Neuronal stem cell (in vitro differentiated cells): ENCODE results near the gene GNG14.
"Not testable (repeated sequence)": the region's sequence is repeated elsewhere in the genome, so short reads cannot be mapped to it uniquely, and the experiment has no call there.

Source experiments
- DNase-seq: peaks from one replicate; pipeline ENCODE4 v3.0.0-alpha.2; 2013; ENCODE audit warnings: low spot score
- H2AFZ ChIP-seq: one replicate; pipeline ENCODE4 v1.6.1; 2013; ENCODE audit warnings: mild to moderate bottlenecking, low read length, inconsistent platforms
- H2AK5ac ChIP-seq: 2 replicates; pipeline ENCODE4 v1.6.1; 2013; ENCODE audit warnings: low read depth, mild to moderate bottlenecking, inconsistent platforms, low read length, moderate library complexity, mixed read lengths
- H2BK120ac ChIP-seq: 2 replicates; pipeline ENCODE4 v1.6.1; 2013; ENCODE audit warnings: low read depth, mild to moderate bottlenecking, inconsistent platforms, low read length, moderate library complexity, mixed read lengths
- H2BK12ac ChIP-seq: one replicate; pipeline ENCODE4 v1.6.1; 2013; ENCODE audit warnings: low read length, inconsistent platforms
- H2BK15ac ChIP-seq: 2 replicates; pipeline ENCODE4 v1.6.1; 2013; ENCODE audit warnings: mild to moderate bottlenecking, low read length, inconsistent platforms, mixed read lengths
- H2BK5ac ChIP-seq: one replicate; pipeline ENCODE4 v1.6.1; 2013; ENCODE audit warnings: inconsistent platforms, mild to moderate bottlenecking, low read length, moderate library complexity
- H3K14ac ChIP-seq: one replicate; pipeline ENCODE4 v1.6.1; 2013; ENCODE audit warnings: low read length, inconsistent platforms
- H3K18ac ChIP-seq: 2 replicates; pipeline ENCODE4 v1.6.1; 2013; ENCODE audit warnings: low read length, inconsistent platforms
- H3K23ac ChIP-seq: 2 replicates; pipeline ENCODE4 v1.6.1; 2013; ENCODE audit warnings: low read depth, mild to moderate bottlenecking, mixed read lengths, low read length, inconsistent platforms; ENCODE audit not compliant: poor library complexity
- H3K27ac ChIP-seq: replicated peaks from 3 replicates; pipeline ENCODE4 v1.5.1; 2013; ENCODE audit warnings: low read length, inconsistent platforms
- H3K27me3 ChIP-seq, 3 experiments: 2 replicates each; pipeline ENCODE4 v1.6.1; 2013; ENCODE audit warnings: low read length in 3 of 3, mild to moderate bottlenecking in 2 of 3, inconsistent platforms in 1 of 3, low read depth in 1 of 3, mixed read lengths in 1 of 3, moderate library complexity in 1 of 3; ENCODE audit not compliant: control insufficient read depth in 3 of 3, insufficient read depth in 3 of 3
- H3K36me3 ChIP-seq, 2 donors: replicated peaks in 1 of 2; 2 replicates each; pipeline ENCODE4 v1.6.1; 2013; ENCODE audit warnings: low read length in 2 of 2; ENCODE audit not compliant: control insufficient read depth in 2 of 2, insufficient read depth in 2 of 2
- H3K4ac ChIP-seq: 2 replicates; pipeline ENCODE4 v1.6.1; 2013; ENCODE audit warnings: inconsistent platforms, mild to moderate bottlenecking, low read length, moderate library complexity
- H3K4me1 ChIP-seq, 2 donors: 1 replicate in 1 of 2; 2 replicates in 1 of 2; pipeline ENCODE4 v1.6.1; 2013; ENCODE audit warnings: low read length in 2 of 2, low read depth in 1 of 2; ENCODE audit not compliant: control insufficient read depth in 2 of 2, insufficient read depth in 1 of 2
- H3K4me2 ChIP-seq: one replicate; pipeline ENCODE4 v1.6.1; 2013; ENCODE audit warnings: mild to moderate bottlenecking, low read length, inconsistent platforms; ENCODE audit not compliant: insufficient read depth, poor library complexity, severe bottlenecking
- H3K4me3 ChIP-seq, 2 donors: 2 replicates each; pipeline ENCODE4 v1.5.1; 2013; ENCODE audit warnings: low read length in 2 of 2, mild to moderate bottlenecking in 2 of 2, inconsistent platforms in 1 of 2, moderate library complexity in 1 of 2
- H3K79me1 ChIP-seq: one replicate; pipeline ENCODE4 v1.6.1; 2013; ENCODE audit warnings: low read depth, mild to moderate bottlenecking, inconsistent platforms, low read length, moderate library complexity
- H3K9ac ChIP-seq: one replicate; pipeline ENCODE4 v1.6.1; 2013; ENCODE audit warnings: mild to moderate bottlenecking, low read depth, low read length, inconsistent platforms; ENCODE audit not compliant: poor library complexity
- H3K9me3 ChIP-seq, 2 donors: replicated peaks in 1 of 2; 2 replicates each; pipeline versions ENCODE3 to v1.6.1; 2013; ENCODE audit warnings: low read length in 2 of 2, mild to moderate bottlenecking in 2 of 2, inconsistent platforms in 1 of 2, low read depth in 1 of 2, mixed read lengths in 1 of 2, moderate library complexity in 1 of 2; ENCODE audit not compliant: control insufficient read depth in 2 of 2, insufficient read depth in 1 of 2
- H4K8ac ChIP-seq: one replicate; pipeline ENCODE4 v1.6.1; 2013; ENCODE audit warnings: low read depth, mild to moderate bottlenecking, inconsistent platforms, low read length, moderate library complexity
- H4K91ac ChIP-seq: one replicate; pipeline ENCODE4 v1.6.1; 2013; ENCODE audit warnings: low read length, low read depth, mild to moderate bottlenecking, inconsistent platforms; ENCODE audit not compliant: poor library complexity
- WGBS, 2 donors: extraction: QIAGEN DNeasy Blood & Tissue Kit; methylation state at CpG; one replicate each; pipeline ENCODE4 v1.1.7; 2013; ENCODE audit warnings: missing lambda C conversion rate in 2 of 2, mixed read lengths in 1 of 2; ENCODE audit not compliant: insufficient read length in 2 of 2, insufficient replicate concordance in 1 of 2; ENCODE audit errors: extremely low coverage in 2 of 2; 5-methylcytosine and 5-hydroxymethylcytosine counted together

Gene GNG14

DNA sequence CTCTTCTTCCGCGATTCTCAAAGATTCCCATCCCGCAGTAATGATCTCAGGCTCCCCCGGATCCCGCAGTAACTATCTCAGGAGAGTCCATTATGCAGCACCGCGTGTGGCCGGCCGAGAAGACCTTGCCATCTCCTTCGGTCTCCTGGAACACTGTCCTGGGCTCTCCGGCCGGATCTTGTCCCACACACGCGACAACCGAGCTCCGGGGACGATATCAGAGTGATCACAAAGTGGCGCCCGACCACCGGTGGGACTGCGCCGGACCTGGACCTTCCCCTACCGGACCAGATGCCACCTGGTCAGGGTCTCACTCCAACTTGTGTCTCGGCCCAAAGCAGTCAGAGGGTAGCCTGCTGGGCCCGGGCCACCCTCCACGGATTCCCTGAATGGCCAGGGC, 45.3 kb upstream of the GNG14 start:
- H3K4me1 ChIP-seq, result peaks cover 0 to 3% of the 10 kb centered on the region in 2 donors
- no peak overlapping the region for H3K4me3 ChIP-seq
- no peaks in the 10 kb centered on the region for H3K27me3 ChIP-seq
- H3K4ac ChIP-seq, result no peak overlapping the region
- no CpG with 5 or more reads among the region's 26 CpGs for WGBS, 2 donors
- no peak overlapping the region for H2BK120ac ChIP-seq
- H3K18ac ChIP-seq, result no peak overlapping the region
- peak overlapping the region; percentile 21 for H2AK5ac ChIP-seq
- no peak overlapping the region for H3K27ac ChIP-seq
- no peak overlapping the region for H3K4me2 ChIP-seq
- no peak overlapping the region for H3K23ac ChIP-seq
- H3K9me3 ChIP-seq, result peaks cover 7 to 11% of the 10 kb centered on the region in 2 donors
- no peak overlapping the region for H3K9ac ChIP-seq
- no peak overlapping the region for H3K14ac ChIP-seq
- no peak overlapping the region for H4K8ac ChIP-seq
- peaks cover 0 to 3% of the 10 kb centered on the region in 2 donors for H3K36me3 ChIP-seq
- H2BK12ac ChIP-seq, result peak overlapping the region; percentile 58
- no peak for DNase-seq
- no peak overlapping the region for H4K91ac ChIP-seq
- H2BK15ac ChIP-seq, result no peak overlapping the region
- H2BK5ac ChIP-seq, result no peak overlapping the region
- H2AFZ ChIP-seq, result no peak overlapping the region
- H3K79me1 ChIP-seq, result no peaks in the 10 kb centered on the region

DNA sequence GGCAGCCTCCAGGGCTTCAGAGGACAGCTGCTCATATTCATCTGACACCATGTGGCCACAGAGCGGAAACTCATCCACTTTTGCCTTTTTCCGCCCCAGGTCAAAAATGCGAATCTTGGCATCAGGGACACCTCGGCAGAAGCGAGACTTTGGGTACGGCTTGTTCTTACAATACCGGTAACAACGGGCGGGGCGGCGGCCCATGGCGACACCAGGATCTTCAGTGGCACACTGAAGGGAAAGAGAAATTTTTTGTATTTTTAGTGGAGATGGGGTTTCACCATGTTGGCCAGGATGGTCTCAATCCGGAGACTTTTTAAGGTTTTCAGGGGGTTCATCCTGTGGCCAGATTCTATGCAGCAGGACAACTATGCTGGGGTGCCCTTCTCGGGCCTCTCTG, 44.1 kb upstream of the GNG14 start:
- not testable (repeated sequence) for H2BK12ac ChIP-seq, H2AK5ac ChIP-seq, H2AFZ ChIP-seq, H3K4me3 ChIP-seq, H2BK15ac ChIP-seq, H3K4ac ChIP-seq, H3K9ac ChIP-seq, H4K8ac ChIP-seq, H4K91ac ChIP-seq, H2BK5ac ChIP-seq, H3K23ac ChIP-seq, H3K36me3 ChIP-seq, H3K79me1 ChIP-seq, H3K27ac ChIP-seq, H3K4me2 ChIP-seq, H2BK120ac ChIP-seq, H3K14ac ChIP-seq, H3K18ac ChIP-seq, H3K27me3 ChIP-seq, H3K4me1 ChIP-seq, DNase-seq
- no CpG with 5 or more reads among the region's 14 CpGs for WGBS, 2 donors
- H3K9me3 ChIP-seq, result peaks cover 3 to 11% of the 10 kb centered on the region in 2 donors

- H3K79me1 ChIP-seq, result no peaks in the 10 kb centered on the region
- WGBS, 2 donors, result no CpG with 5 or more reads among the region's 10 CpGs
- no peak overlapping the region for H3K9ac ChIP-seq
- no peak overlapping the region for H3K14ac ChIP-seq
- no peak overlapping the region for H2BK120ac ChIP-seq
- no peak overlapping the region for H2BK5ac ChIP-seq
- no peak overlapping the region for H3K23ac ChIP-seq
- peaks cover 0 to 2% of the 10 kb centered on the region in 2 donors for H3K9me3 ChIP-seq
- H2BK15ac ChIP-seq, result no peak overlapping the region
- H2AFZ ChIP-seq, result no peak overlapping the region
- no peak overlapping the region for H4K8ac ChIP-seq
- H3K4me3 ChIP-seq, result no peak overlapping the region
- no peak overlapping the region for H3K18ac ChIP-seq
- H3K36me3 ChIP-seq, result peaks cover 2 to 3% of the 10 kb centered on the region in 2 donors
- H3K4me1 ChIP-seq, result no peaks in the 10 kb centered on the region
- H3K4ac ChIP-seq, result no peak overlapping the region
- no peak overlapping the region for H4K91ac ChIP-seq
- DNase-seq, result no peak
- no peak overlapping the region for H3K4me2 ChIP-seq
- no peak overlapping the region for H2AK5ac ChIP-seq
- no peak overlapping the region for H2BK12ac ChIP-seq
- no peaks in the 10 kb centered on the region for H3K27me3 ChIP-seq
- H3K27ac ChIP-seq, result no peak overlapping the region
Observed at GRCh38 chr19:12646551-12646950, 41.2 kb upstream of the GNG14 start.

DNA sequence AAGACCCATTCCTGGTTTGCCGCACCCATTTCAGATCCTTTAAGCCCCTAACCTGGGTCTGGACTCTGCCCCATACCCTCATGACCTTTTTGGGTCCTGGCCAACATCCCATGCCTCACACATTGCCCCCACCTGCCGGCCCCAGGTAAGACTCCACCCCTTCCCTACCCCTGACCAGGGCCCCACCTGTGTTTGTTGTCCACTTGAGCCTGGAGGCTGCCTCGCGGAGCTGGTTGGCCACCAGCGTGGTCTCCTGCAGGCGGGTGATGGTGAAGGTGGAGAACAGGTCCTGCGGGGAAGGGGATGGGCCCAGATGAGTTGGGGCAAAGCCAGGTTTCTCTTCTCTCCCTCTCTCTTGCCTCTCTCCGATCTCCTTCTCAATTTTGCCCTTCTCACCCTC, 40.8 kb upstream of the GNG14 start:
- no peak for DNase-seq
- Histone ChIP-seq H3K4ac (no peak overlapping the region), H2AFZ (no peak overlapping the region), H2BK5ac (no peak overlapping the region), H3K9me3 (peaks cover 0 to 2% of the 10 kb centered on the region in 2 donors), H2BK120ac (no peak overlapping the region), H3K4me1 (no peaks in the 10 kb centered on the region), H4K91ac (no peak overlapping the region), H2BK12ac (no peak overlapping the region), H3K14ac (no peak overlapping the region), H3K23ac (peak overlapping the region; percentile 6), H3K27ac (no peak overlapping the region), H3K18ac (no peak overlapping the region), H3K36me3 (peaks cover 3 to 5% of the 10 kb centered on the region in 2 donors), H3K4me3 (no peak overlapping the region), H3K9ac (peak overlapping the region; percentile 12), H3K4me2 (no peak overlapping the region), H2AK5ac (no peak overlapping the region), H2BK15ac (no peak overlapping the region), H3K27me3 (no peaks in the 10 kb centered on the region), H3K79me1 (no peaks in the 10 kb centered on the region), H4K8ac (no peak overlapping the region)
- WGBS, 2 donors, result no CpG with 5 or more reads among the region's 8 CpGs
